Lower leg skin (tissue), 4 donors: ENCODE data around the gene OR5L2. TPM values are rescaled to one million over a fixed set of nuclear protein-coding genes. Genes with fewer than 3 reads are reported as not detected.
"Not testable (repeated sequence)": the region's sequence is repeated elsewhere in the genome, so short reads cannot be mapped to it uniquely, and the experiment has no call there.

Source experiments
- DNase-seq, 2 donors: peaks; one replicate each; pipeline ENCODE4 v3.0.0-alpha.2; 2019; ENCODE audit warnings: low spot score in 2 of 2
- H3K4me3 ChIP-seq: fragments of 200-600 bp; sonication (generic); 2 replicates; pipeline ENCODE4 v1.5.1; 2017; ENCODE audit warnings: mild to moderate bottlenecking, low read depth; ENCODE audit not compliant: poor library complexity, severe bottlenecking
- POLR2A ChIP-seq, 2 donors: fragments of 450-650 bp; IDR thresholded peaks; one replicate each; pipeline ENCODE4 v1.6.1; 2016 to 2017; ENCODE audit warnings: antibody characterized with exemption in 2 of 2, mild to moderate bottlenecking in 1 of 2, moderate library complexity in 1 of 2
- WGBS, 2 donors: methylation state at CpG; one replicate each; pipeline ENCODE4 v1.1.5; 2018; 5-methylcytosine and 5-hydroxymethylcytosine counted together
- intact Hi-C: fragments of 100-400 bp; cut with DNase I; formaldehyde crosslinking; loops from one replicate; pipeline ENCODE4 v1.15.0; 2023; ENCODE audit warnings: low total_unique reads
- total RNA-seq, 4 donors: library from RNA; depleted of rRNA; stranded (reverse); fragments of >200 nt; gene quantifications; one replicate each; pipeline ENCODE4 v1.1.0, GENCODE V29; 2016
- TF ChIP-seq, protein P1 (sequence below), 3 donors: fragments of 450-650 bp; IDR thresholded peaks; one replicate each; pipeline ENCODE4 v1.5.1; 2016; ENCODE audit warnings: antibody characterized with exemption in 3 of 3, mild to moderate bottlenecking in 3 of 3, moderate library complexity in 2 of 3

The OR5L2 gene
- total RNA-seq, 4 donors from 2014 or later: not detected

DNA sequence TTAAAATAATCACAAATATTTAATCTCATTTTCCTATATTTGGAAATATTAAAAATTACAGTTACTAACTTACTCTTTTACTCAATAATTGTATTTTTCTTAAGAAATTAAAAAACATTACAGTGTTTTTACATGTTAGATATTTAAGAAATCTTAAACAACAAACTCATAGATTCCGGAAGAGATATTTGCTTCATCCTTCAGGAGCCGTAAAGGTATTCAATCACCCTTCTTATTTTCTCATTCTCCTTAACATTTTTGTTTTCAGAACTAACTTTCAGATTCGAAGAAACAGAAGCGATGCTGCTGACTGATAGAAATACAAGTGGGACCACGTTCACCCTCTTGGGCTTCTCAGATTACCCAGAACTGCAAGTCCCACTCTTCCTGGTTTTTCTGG, 7.7 kb upstream of the OR5L2 start, which contains the start of gene OR5D18:
OR5D18 (plus strand) TSS at position 301 of the 400 bp plus-strand sequence; CDS start at position 301, 0 bp downstream.
- DNase-seq: no peak
- WGBS, 2 donors: 76 to 85% methylated on average over 5 of the region's 5 CpGs
- H3K4me3 ChIP-seq: no peak within 1 kb of the TSS
- TF ChIP-seq, protein P1, sequence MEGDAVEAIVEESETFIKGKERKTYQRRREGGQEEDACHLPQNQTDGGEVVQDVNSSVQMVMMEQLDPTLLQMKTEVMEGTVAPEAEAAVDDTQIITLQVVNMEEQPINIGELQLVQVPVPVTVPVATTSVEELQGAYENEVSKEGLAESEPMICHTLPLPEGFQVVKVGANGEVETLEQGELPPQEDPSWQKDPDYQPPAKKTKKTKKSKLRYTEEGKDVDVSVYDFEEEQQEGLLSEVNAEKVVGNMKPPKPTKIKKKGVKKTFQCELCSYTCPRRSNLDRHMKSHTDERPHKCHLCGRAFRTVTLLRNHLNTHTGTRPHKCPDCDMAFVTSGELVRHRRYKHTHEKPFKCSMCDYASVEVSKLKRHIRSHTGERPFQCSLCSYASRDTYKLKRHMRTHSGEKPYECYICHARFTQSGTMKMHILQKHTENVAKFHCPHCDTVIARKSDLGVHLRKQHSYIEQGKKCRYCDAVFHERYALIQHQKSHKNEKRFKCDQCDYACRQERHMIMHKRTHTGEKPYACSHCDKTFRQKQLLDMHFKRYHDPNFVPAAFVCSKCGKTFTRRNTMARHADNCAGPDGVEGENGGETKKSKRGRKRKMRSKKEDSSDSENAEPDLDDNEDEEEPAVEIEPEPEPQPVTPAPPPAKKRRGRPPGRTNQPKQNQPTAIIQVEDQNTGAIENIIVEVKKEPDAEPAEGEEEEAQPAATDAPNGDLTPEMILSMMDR (IDR thresholded peaks at IDR 0.05): no peak
- intact Hi-C loops: no loop called here

DNA sequence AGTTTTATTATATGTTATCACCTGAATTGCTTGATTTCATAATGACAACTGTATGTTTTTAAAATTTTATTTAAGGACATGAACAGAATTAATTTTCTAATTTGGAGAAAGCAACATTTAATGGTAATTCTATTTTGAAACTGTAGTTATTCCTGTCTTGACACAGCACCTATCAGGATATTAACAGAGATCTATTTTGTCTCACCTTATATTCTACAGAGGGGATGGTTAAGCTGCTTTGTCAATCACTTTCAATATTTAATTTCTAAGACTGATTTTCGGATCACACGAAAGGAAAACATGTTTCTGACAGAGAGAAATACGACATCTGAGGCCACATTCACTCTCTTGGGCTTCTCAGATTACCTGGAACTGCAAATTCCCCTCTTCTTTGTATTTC, 11.4 kb downstream of the OR5L2 start, which contains the start of gene OR5D16:
OR5D16 (plus strand) TSS at position 301 of the 400 bp plus-strand sequence; CDS start at position 301, 0 bp downstream.
- H3K4me3 ChIP-seq: no peak within 1 kb of the TSS
- intact Hi-C loops: no loop called here
- 24 to 29% methylated on average over 3 of the region's 3 CpGs for WGBS, 2 donors
- no peak for DNase-seq
- TF ChIP-seq POLR2A (IDR thresholded peaks at IDR 0.05): no peak
- TF ChIP-seq, protein P1 (IDR thresholded peaks at IDR 0.05): no peak

DNA sequence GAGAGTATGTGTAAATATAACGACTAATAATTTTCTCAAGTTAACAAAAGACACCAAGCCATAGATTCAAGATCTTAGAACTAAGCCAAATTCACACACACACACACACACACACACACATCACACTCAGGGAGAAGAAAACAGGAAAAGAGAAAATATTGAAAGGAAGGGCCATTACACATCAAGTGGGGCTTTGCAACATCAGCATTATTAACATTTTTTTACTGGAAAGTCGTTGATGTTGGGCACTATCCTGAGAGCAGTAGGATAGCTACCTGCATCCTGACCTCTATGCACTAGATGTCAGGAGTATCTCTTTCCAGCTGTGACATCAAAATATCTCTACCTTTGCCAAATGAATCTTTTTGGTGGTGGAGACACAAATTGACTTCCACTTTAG, 20.4 kb downstream of the OR5L2 start:
- no peak for TF ChIP-seq POLR2A (IDR thresholded peaks at IDR 0.05)
- TF ChIP-seq, protein P1 (IDR thresholded peaks at IDR 0.05): no peak
- no peak for DNase-seq
- intact Hi-C loops: no loop called here
- WGBS, 2 donors: 35 to 47% methylated on average over 2 of the region's 2 CpGs
- H3K4me3 ChIP-seq: no peak overlapping the region

DNA sequence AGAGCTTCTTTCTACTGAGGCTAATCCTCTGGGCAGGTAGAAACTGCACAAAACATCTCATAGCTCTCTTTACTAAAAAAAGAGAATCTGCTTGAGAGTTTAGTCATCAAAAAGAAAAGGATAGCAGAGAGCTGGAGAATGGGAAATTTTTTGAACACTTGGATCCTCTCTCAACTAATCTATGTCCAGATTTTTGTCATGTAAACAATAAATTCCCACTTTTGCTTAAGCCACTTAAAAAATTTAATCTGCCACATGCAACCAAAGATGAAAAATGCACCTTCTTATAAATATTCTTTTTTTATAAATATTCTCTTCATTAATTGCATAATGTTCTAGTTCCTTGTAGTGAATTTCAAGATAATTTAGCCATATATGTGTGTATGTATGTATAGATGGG, 22.0 kb downstream of the OR5L2 start:
- H3K4me3 ChIP-seq: no peak overlapping the region
- intact Hi-C loops: no loop called here
- TF ChIP-seq POLR2A (IDR thresholded peaks at IDR 0.05): no peak
- TF ChIP-seq, protein P1 (IDR thresholded peaks at IDR 0.05): no peak
- no peak for DNase-seq

DNA sequence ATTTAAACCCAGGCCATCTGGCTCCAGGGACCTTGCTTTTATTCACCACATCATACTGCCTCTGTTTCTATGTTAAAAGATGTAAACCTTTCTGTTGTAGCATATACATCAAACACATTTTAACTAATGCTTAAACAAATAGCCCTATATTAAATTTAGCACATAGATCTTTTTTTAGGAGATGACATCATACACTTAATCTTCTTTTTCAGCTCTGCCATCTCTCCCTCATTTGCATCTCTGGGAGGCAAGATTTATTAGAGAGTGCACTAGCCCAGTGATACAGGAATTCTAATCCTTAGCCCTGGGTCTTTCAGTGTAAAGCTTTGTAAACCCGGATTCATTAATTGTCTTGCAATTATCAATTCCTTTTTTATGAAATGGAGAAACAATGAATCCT, 25.1 kb downstream of the OR5L2 start:
- TF ChIP-seq, protein P1 (IDR thresholded peaks at IDR 0.05): no peak
- no peak for TF ChIP-seq POLR2A (IDR thresholded peaks at IDR 0.05)
- H3K4me3 ChIP-seq: no peak overlapping the region
- WGBS, 2 donors: 79 to 87% methylated on average over 1 of the region's 1 CpG
- DNase-seq: no peak
- intact Hi-C loops: no loop called here

DNA sequence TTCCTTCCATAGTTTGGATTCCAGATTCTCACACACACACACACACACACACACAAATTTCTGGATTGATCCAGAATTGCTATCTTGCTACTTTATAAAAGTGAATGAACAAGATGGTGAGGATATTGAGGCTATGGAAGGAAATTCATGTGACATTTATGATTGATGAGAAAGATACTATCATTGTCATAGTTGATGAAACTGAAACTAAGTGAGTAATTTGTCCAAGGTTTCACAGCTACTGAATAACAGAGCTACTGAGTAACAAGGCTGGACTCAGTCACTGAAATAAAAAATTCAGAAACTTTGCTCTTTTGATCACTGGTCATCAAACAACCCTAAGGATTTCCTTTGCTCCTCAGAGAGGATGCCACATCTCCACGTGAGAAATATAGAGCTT, 27.7 kb downstream of the OR5L2 start:
- WGBS, 2 donors: 28 to 32% methylated on average over 1 of the region's 1 CpG
- intact Hi-C loops: no loop called here
- no peak overlapping the region for H3K4me3 ChIP-seq
- no peak for DNase-seq
- no peak for TF ChIP-seq POLR2A (IDR thresholded peaks at IDR 0.05)
- TF ChIP-seq, protein P1 (IDR thresholded peaks at IDR 0.05): no peak

DNA sequence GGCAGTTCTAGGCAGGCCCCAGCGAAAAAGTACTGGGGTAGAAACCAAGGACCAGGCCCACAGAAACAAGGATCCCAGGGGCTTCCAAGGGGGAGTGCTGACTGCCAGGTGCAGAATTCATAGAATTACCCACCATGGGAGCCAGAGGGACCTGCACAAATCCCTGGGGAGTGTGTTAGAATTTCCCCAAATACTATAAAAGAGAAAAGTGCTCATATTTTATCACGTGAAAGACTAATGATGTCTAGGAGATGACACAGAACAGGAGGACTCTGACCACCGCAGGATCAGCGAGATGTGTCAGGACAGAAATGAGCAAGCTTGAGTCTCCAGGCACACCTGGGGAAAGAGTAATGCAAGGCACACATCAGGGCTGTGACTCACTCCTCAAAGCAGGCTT, 40.3 kb downstream of the OR5L2 start:
- intact Hi-C loops: not testable (repeated sequence)
- whole genome bisulfite sequencing, 2 donors: 85 to 86% methylated on average over 4 of the region's 4 CpGs

DNA sequence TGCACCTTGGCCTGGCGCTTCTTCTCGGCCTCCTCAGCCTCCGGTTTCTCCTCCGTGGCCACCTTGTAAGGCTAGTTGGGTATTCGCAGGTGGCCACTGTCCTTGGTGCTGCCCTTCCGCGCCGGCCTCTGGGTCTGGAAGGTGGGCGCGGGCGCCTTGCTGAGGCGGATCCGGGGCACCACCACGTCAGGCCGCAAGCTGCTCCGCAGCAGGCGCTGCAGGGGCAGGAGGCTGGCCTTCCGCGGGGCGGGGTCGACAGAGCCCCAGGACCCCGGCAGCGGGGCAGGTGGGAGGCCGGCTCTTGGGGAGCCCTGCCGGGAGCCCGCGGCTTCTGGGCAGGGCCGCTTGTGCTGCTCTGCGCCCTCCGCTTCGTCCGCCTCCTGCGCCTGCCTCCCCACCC, 45.7 kb downstream of the OR5L2 start:
- intact Hi-C loops, DNase-seq, H3K4me3 ChIP-seq: not testable (repeated sequence)
- WGBS, 2 donors: 24 to 29% methylated on average over 14 to 18 of the region's 33 CpGs

More for the DNA sequence above, 40.3 kb downstream of the OR5L2 start:
- not testable (repeated sequence) for DNase-seq, H3K4me3 ChIP-seq

DNA sequence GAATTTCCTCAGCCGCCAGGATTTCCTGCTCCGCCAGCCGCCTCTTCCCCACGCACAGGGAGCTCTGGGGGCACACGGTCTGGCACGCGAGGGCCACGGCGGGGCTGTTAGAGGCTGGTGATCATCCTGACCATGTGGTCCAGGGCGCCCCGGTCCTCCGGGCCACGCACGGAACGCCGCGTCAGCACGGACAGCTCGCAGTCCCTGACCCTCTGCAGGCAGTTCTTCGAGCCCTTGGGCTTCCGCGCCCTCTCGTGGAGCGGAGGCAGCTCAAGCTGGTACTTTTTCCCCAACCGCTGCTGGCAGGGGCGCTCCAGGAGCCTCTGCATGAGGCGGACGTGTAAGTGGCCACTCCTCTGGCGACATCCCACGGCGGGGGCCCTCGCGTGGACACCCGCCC, 46.1 kb downstream of the OR5L2 start:
- H3K4me3 ChIP-seq, DNase-seq, intact Hi-C loops: not testable (repeated sequence)
- WGBS, 2 donors: 40 to 55% methylated on average over 26 to 28 of the region's 34 CpGs
